Liver (tissue), 9 donors: Measurements from ENCODE around the gene GPC3. TPM values are rescaled to one million over a fixed set of nuclear protein-coding genes. Genes with fewer than 3 reads are reported as not detected.

Experiments used
- DNase-seq: peaks from one replicate; pipeline ENCODE4 v3.0.0-alpha.2; 2017; ENCODE audit warnings: low spot score
- H3K27ac ChIP-seq, 2 donors: one replicate each; pipeline ENCODE4 v1.7.0; 2013; ENCODE audit warnings: inconsistent platforms in 2 of 2, low read length in 2 of 2, control low read depth in 1 of 2, low read depth in 1 of 2, mild to moderate bottlenecking in 1 of 2
- H3K27me3 ChIP-seq, 4 donors: one replicate each; pipeline versions ENCODE4 v1.6.1 to v1.7.0; 2013; ENCODE audit warnings: low read length in 3 of 4, inconsistent platforms in 1 of 4, mild to moderate bottlenecking in 1 of 4, moderate library complexity in 1 of 4; ENCODE audit not compliant: control insufficient read depth in 4 of 4, insufficient read depth in 4 of 4
- H3K36me3 ChIP-seq, 4 donors: one replicate each; pipeline versions ENCODE4 v1.6.1 to v1.7.0; 2013; ENCODE audit warnings: low read length in 3 of 4, mild to moderate bottlenecking in 3 of 4, low read depth in 1 of 4, moderate library complexity in 1 of 4; ENCODE audit not compliant: control insufficient read depth in 4 of 4, insufficient read depth in 3 of 4
- H3K4me1 ChIP-seq, 4 donors: one replicate each; pipeline versions ENCODE4 v1.6.1 to v1.7.0; 2013; ENCODE audit warnings: low read length in 3 of 4, mild to moderate bottlenecking in 3 of 4, moderate library complexity in 1 of 4; ENCODE audit not compliant: control insufficient read depth in 4 of 4, insufficient read depth in 4 of 4
- H3K4me3 ChIP-seq, 3 donors: one replicate each; pipeline versions ENCODE4 v1.6.1 to v1.7.0; 2013; ENCODE audit warnings: low read length in 3 of 3, control low read depth in 1 of 3, low read depth in 1 of 3, mild to moderate bottlenecking in 1 of 3
- H3K9ac ChIP-seq, 2 donors: one replicate each; pipeline ENCODE4 v1.7.0; 2013; ENCODE audit warnings: low read length in 2 of 2, mild to moderate bottlenecking in 2 of 2, moderate library complexity in 2 of 2, control low read depth in 1 of 2, low read depth in 1 of 2
- H3K9me3 ChIP-seq, 4 donors: one replicate each; pipeline versions ENCODE4 v1.6.1 to v1.7.0; 2013; ENCODE audit warnings: low read length in 3 of 4; ENCODE audit not compliant: control insufficient read depth in 4 of 4
- EGR1 ChIP-seq, 2 donors: IDR thresholded peaks; 2 replicates each; pipeline ENCODE4 v1.6.1; 2016 to 2018; ENCODE audit warnings: antibody characterized with exemption in 2 of 2, low read depth in 2 of 2
- FOXA2 ChIP-seq: IDR thresholded peaks from 2 replicates; pipeline ENCODE4 v1.6.1; 2016; ENCODE audit warnings: antibody characterized with exemption
- GABPA ChIP-seq, 2 donors: IDR thresholded peaks in 1 of 2; conservative IDR thresholded peaks in 1 of 2; 2 replicates each; pipeline ENCODE4 v1.6.1; 2016; ENCODE audit warnings: antibody characterized with exemption in 2 of 2, mild to moderate bottlenecking in 1 of 2, moderate library complexity in 1 of 2
- HNF4G ChIP-seq: IDR thresholded peaks from 2 replicates; pipeline ENCODE4 v1.6.1; 2016; ENCODE audit warnings: antibody characterized with exemption
- JUND ChIP-seq, 2 donors: IDR thresholded peaks; 2 replicates each; pipeline ENCODE4 v1.6.1; 2016; ENCODE audit warnings: antibody characterized with exemption in 2 of 2
- NR2F2 ChIP-seq: IDR thresholded peaks from 2 replicates; pipeline ENCODE4 v1.6.1; 2016; ENCODE audit warnings: antibody characterized with exemption
- RAD21 ChIP-seq, 2 donors: IDR thresholded peaks; 2 replicates each; pipeline ENCODE4 v1.6.1; 2016; ENCODE audit warnings: antibody characterized with exemption in 2 of 2, mild to moderate bottlenecking in 2 of 2
- RXRA ChIP-seq, 2 donors: IDR thresholded peaks; 2 replicates each; pipeline ENCODE4 v1.6.1; 2017 to 2018; ENCODE audit warnings: antibody characterized with exemption in 2 of 2, mild to moderate bottlenecking in 1 of 2
- SP1 ChIP-seq: IDR thresholded peaks from 2 replicates; pipeline ENCODE4 v1.6.1; 2018; ENCODE audit warnings: antibody characterized with exemption, mild to moderate bottlenecking
- WGBS: extraction: QIAGEN DNeasy Blood & Tissue Kit; methylation state at CpG from one replicate; pipeline ENCODE4 v1.1.7; 2013; 5-methylcytosine and 5-hydroxymethylcytosine counted together
- polyA plus RNA-seq, 2 donors: library from polyadenylated mRNA; stranded (reverse) in 1 of 2; unstranded in 1 of 2; fragments of 200-250 nt in 1 of 2; fragments of >200 nt in 1 of 2; fragmentation: Nextera tagmentation in 1 of 2; extraction: Ambion mirVana in 1 of 2; gene quantifications; one replicate each; pipeline versions ENCODE4 v1.2.1 to v1.2.3, GENCODE V29; 2013 to 2015
- total RNA-seq, 2 donors: library from RNA; depleted of rRNA; stranded (reverse); fragments of >200 nt; gene quantifications; one replicate each; pipeline ENCODE4 v1.2.3, GENCODE V29; 2014
- TF ChIP-seq, protein P1 (sequence below): IDR thresholded peaks from 2 replicates; pipeline ENCODE4 v1.6.1; 2016; ENCODE audit warnings: antibody characterized with exemption, mild to moderate bottlenecking
- TF ChIP-seq, protein P2 (sequence below): IDR thresholded peaks from 2 replicates; pipeline ENCODE4 v1.6.1; 2016; ENCODE audit warnings: antibody characterized with exemption
- TF ChIP-seq, protein P3 (sequence below): IDR thresholded peaks from 2 replicates; pipeline ENCODE4 v1.6.1; 2016; ENCODE audit warnings: antibody characterized with exemption
- donor health status: healthy.
- donor health status: healthy.
- donor health status: healthy.
- donor health status: healthy.
- donor health status: healthy.

GPC3 gene
- total and polyA plus RNA-seq, 4 donors, result 0.40 to 1,133 (median 1.5) TPM

DNA sequence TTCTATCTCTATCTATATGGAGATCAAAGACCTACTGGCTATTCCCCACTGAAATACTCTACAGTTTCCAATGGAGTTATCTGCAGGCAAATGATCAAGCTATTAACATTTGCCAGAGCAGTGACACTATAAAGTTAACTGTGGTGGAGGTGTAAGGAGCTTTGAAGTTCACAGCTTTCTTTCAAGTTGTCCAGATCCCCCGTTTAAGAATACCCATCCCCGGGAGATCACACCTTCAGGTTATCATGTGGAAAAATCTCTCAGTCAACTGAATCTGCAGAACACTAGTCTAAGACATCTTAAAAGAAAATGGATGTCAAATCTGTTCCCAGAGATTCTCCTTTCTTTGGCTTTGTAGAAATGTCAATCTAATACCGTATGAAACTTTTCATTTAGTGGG, 80.1 kb downstream of the GPC3 start (continued):
- TF ChIP-seq, protein P1, sequence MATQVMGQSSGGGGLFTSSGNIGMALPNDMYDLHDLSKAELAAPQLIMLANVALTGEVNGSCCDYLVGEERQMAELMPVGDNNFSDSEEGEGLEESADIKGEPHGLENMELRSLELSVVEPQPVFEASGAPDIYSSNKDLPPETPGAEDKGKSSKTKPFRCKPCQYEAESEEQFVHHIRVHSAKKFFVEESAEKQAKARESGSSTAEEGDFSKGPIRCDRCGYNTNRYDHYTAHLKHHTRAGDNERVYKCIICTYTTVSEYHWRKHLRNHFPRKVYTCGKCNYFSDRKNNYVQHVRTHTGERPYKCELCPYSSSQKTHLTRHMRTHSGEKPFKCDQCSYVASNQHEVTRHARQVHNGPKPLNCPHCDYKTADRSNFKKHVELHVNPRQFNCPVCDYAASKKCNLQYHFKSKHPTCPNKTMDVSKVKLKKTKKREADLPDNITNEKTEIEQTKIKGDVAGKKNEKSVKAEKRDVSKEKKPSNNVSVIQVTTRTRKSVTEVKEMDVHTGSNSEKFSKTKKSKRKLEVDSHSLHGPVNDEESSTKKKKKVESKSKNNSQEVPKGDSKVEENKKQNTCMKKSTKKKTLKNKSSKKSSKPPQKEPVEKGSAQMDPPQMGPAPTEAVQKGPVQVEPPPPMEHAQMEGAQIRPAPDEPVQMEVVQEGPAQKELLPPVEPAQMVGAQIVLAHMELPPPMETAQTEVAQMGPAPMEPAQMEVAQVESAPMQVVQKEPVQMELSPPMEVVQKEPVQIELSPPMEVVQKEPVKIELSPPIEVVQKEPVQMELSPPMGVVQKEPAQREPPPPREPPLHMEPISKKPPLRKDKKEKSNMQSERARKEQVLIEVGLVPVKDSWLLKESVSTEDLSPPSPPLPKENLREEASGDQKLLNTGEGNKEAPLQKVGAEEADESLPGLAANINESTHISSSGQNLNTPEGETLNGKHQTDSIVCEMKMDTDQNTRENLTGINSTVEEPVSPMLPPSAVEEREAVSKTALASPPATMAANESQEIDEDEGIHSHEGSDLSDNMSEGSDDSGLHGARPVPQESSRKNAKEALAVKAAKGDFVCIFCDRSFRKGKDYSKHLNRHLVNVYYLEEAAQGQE, result no peak
- TF ChIP-seq, protein P2, sequence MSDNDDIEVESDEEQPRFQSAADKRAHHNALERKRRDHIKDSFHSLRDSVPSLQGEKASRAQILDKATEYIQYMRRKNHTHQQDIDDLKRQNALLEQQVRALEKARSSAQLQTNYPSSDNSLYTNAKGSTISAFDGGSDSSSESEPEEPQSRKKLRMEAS, result no peak
- TF ChIP-seq HNF4G (no peak), RXRA (IDR thresholded peaks at IDR 0.05) (no peak), GABPA (IDR thresholded peaks at IDR 0.05 in 1 of 2, conservative IDR thresholded peaks at IDR 0.05 in 1 of 2) (no peak), NR2F2 (no peak), JUND (IDR thresholded peaks at IDR 0.05) (no peak)

GRCh38 chrX:133897593-133898163, 87.7 kb downstream of the GPC3 start:
- TF ChIP-seq FOXA2 (no peak), HNF4G (no peak), SP1 (no peak), JUND (IDR thresholded peaks at IDR 0.05) (no peak), RAD21 (IDR thresholded peaks at IDR 0.05) (no peak), EGR1 (IDR thresholded peaks at IDR 0.05; ENCODE audit: low read depth in 2 of 2) (no peak), NR2F2 (no peak)
- TF ChIP-seq, protein P2, result no peak
- TF ChIP-seq, protein P1, result no peak
- TF ChIP-seq, protein P3, sequence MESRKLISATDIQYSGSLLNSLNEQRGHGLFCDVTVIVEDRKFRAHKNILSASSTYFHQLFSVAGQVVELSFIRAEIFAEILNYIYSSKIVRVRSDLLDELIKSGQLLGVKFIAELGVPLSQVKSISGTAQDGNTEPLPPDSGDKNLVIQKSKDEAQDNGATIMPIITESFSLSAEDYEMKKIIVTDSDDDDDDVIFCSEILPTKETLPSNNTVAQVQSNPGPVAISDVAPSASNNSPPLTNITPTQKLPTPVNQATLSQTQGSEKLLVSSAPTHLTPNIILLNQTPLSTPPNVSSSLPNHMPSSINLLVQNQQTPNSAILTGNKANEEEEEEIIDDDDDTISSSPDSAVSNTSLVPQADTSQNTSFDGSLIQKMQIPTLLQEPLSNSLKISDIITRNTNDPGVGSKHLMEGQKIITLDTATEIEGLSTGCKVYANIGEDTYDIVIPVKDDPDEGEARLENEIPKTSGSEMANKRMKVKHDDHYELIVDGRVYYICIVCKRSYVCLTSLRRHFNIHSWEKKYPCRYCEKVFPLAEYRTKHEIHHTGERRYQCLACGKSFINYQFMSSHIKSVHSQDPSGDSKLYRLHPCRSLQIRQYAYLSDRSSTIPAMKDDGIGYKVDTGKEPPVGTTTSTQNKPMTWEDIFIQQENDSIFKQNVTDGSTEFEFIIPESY, result no peak
- H3K9me3 ChIP-seq, result no peaks in the 10 kb centered on the region
- no peak overlapping the region for H3K9ac ChIP-seq
- no peaks in the 10 kb centered on the region for H3K4me1 ChIP-seq
- 88% methylated on average over 4 of the region's 4 CpGs for WGBS
- H3K4me3 ChIP-seq, result no peak overlapping the region
- H3K27me3 ChIP-seq, result peaks cover 0 to 12% (median 0%) of the 10 kb centered on the region in 4 donors
- H3K36me3 ChIP-seq, result no peaks in the 10 kb centered on the region
- no peak overlapping the region for H3K27ac ChIP-seq
- DNase-seq, result no peak
